Uterus (tissue), 4 donors: Measurements from ENCODE around the gene FGFR3. TPM values are rescaled to one million over a fixed set of nuclear protein-coding genes. Genes with fewer than 3 reads are reported as not detected.

Source experiments
- DNase-seq, 2 donors: peaks; one replicate each; pipeline ENCODE4 v3.0.0-alpha.2; 2019 to 2020
- H3K27ac ChIP-seq, 2 donors: fragments of 200-600 bp; sonication (generic); 1 replicate in 1 of 2; 2 replicates in 1 of 2; pipeline ENCODE4 v1.5.1; 2016 to 2018
- H3K27me3 ChIP-seq, 2 donors: fragments of 200-600 bp; sonication (generic); one replicate each; pipeline ENCODE4 v1.5.1; 2018 to 2019; ENCODE audit warnings: control low read depth in 1 of 2
- H3K36me3 ChIP-seq, 2 donors: fragments of 200-600 bp; sonication (generic); one replicate each; pipeline ENCODE4 v1.5.1; 2019; ENCODE audit warnings: control low read depth in 1 of 2
- H3K4me1 ChIP-seq, 2 donors: fragments of 200-600 bp; sonication (generic); one replicate each; pipeline ENCODE4 v1.5.1; 2018 to 2019; ENCODE audit warnings: control low read depth in 1 of 2
- H3K4me3 ChIP-seq, 2 donors: fragments of 200-600 bp; sonication (generic); 1 replicate in 1 of 2; 2 replicates in 1 of 2; pipeline ENCODE4 v1.5.1; 2018 to 2019; ENCODE audit warnings: mild to moderate bottlenecking in 1 of 2
- H3K9me3 ChIP-seq, 2 donors: fragments of 200-600 bp; sonication (generic); one replicate each; pipeline ENCODE4 v1.5.1; 2019; ENCODE audit warnings: control low read depth in 1 of 2
- CTCF ChIP-seq, 4 experiments: fragments of 200-600 bp in 2 of 4; fragments of 450-650 bp in 2 of 4; sonication (generic) in 2 of 4; IDR thresholded peaks; one replicate each; pipeline ENCODE4 v1.5.1; 2016 to 2019; ENCODE audit warnings: antibody characterized with exemption in 4 of 4, mild to moderate bottlenecking in 2 of 4, moderate library complexity in 1 of 4
- POLR2A ChIP-seq, 2 donors: fragments of 450-650 bp; IDR thresholded peaks; one replicate each; pipeline ENCODE4 v1.6.1; 2016; ENCODE audit warnings: antibody characterized with exemption in 2 of 2, mild to moderate bottlenecking in 1 of 2, moderate library complexity in 1 of 2
- intact Hi-C: fragments of 100-400 bp; cut with DNase I; formaldehyde crosslinking; loops from one replicate; pipeline ENCODE4 v1.15.1; 2023; ENCODE audit warnings: low total_unique reads
- total RNA-seq, 4 donors: library from RNA; depleted of rRNA in 3 of 4; stranded (reverse); fragments of >200 nt in 3 of 4; gene quantifications; one replicate each; pipeline versions ENCODE4 v1.1.0 to v1.2.4, GENCODE V29; 2014 to 2023
- donor health status: DM: yes; HTN: yes; CAD: no.

Gene FGFR3
- total RNA-seq, 4 donors from 2014 or later, result 0.29 to 6.4 (median 4.3) TPM

- TF ChIP-seq CTCF (IDR thresholded peaks at IDR 0.05), result no peak
- intact Hi-C loops, result no loop called here
- DNase-seq, result no peak
- Histone ChIP-seq H3K36me3 (no peaks in the 10 kb centered on the region), H3K9me3 (no peaks in the 10 kb centered on the region), H3K27me3 (no peaks in the 10 kb centered on the region), H3K4me1 (no peaks in the 10 kb centered on the region), H3K27ac (no peak overlapping the region), H3K4me3 (no peak overlapping the region)
Measured at GRCh38 chr4:1806223-1806564, 13.1 kb downstream of the FGFR3 start.

GRCh38 chr4:1806596-1807331 is 13.7 kb downstream of the FGFR3 start:
- intact Hi-C loops, result no loop called here
- H3K27me3 ChIP-seq, result no peaks in the 10 kb centered on the region
- no peaks in the 10 kb centered on the region for H3K4me1 ChIP-seq
- no peak overlapping the region for H3K27ac ChIP-seq
- H3K4me3 ChIP-seq, result no peak overlapping the region
- no peaks in the 10 kb centered on the region for H3K36me3 ChIP-seq
- TF ChIP-seq POLR2A (IDR thresholded peaks at IDR 0.05) (no peak), CTCF (IDR thresholded peaks at IDR 0.05) (no peak)
- no peak for DNase-seq
- no peaks in the 10 kb centered on the region for H3K9me3 ChIP-seq

- Histone ChIP-seq H3K36me3 (no peaks in the 10 kb centered on the region), H3K4me1 (no peaks in the 10 kb centered on the region), H3K4me3 (no peak overlapping the region), H3K27me3 (no peaks in the 10 kb centered on the region), H3K27ac (no peak overlapping the region), H3K9me3 (no peaks in the 10 kb centered on the region)
- DNase-seq, result no peak
- intact Hi-C loops, result no loop called here
- TF ChIP-seq POLR2A (IDR thresholded peaks at IDR 0.05) (no peak), CTCF (IDR thresholded peaks at IDR 0.05) (no peak)
Measured at GRCh38 chr4:1807332-1807777, 14.3 kb downstream of the FGFR3 start.

GRCh38 chr4:1808396-1808795 is 15.3 kb downstream of the FGFR3 start:
- intact Hi-C loops, result no loop called here
- Histone ChIP-seq H3K4me3 (no peak overlapping the region), H3K36me3 (no peaks in the 10 kb centered on the region), H3K4me1 (no peaks in the 10 kb centered on the region), H3K27ac (no peak overlapping the region), H3K27me3 (no peaks in the 10 kb centered on the region), H3K9me3 (no peaks in the 10 kb centered on the region)
- TF ChIP-seq POLR2A (IDR thresholded peaks at IDR 0.05) (no peak), CTCF (IDR thresholded peaks at IDR 0.05) (no peak)
- DNase-seq, result no peak

- Histone ChIP-seq H3K27ac (no peak overlapping the region), H3K4me1 (no peaks in the 10 kb centered on the region), H3K36me3 (no peaks in the 10 kb centered on the region), H3K9me3 (no peaks in the 10 kb centered on the region), H3K4me3 (no peak overlapping the region), H3K27me3 (no peaks in the 10 kb centered on the region)
- DNase-seq, result no peak
- intact Hi-C loops, result no loop called here
- TF ChIP-seq CTCF (IDR thresholded peaks at IDR 0.05), result no peak
- no peak for TF ChIP-seq POLR2A (IDR thresholded peaks at IDR 0.05)
Measured at GRCh38 chr4:1808851-1809753, 16.0 kb downstream of the FGFR3 start.
